Nephron progenitor cell (in vitro differentiated cells): ENCODE results near the gene GNAL.

Experiments
- DNase-seq: peaks from one replicate; pipeline ENCODE4 v3.0.0; 2021
- H3K27ac Mint-ChIP-seq: 2 replicates; pipeline ENCODE4 v1.8.0; 2021; ENCODE audit warnings: mild to moderate bottlenecking, moderate library complexity, mixed read lengths
- H3K27me3 Mint-ChIP-seq: 2 replicates; pipeline ENCODE4 v1.8.0; 2021; ENCODE audit warnings: mild to moderate bottlenecking, low read depth, mixed read lengths; ENCODE audit not compliant: poor library complexity
- H3K36me3 Mint-ChIP-seq: 2 replicates; pipeline ENCODE4 v1.8.0; 2021; ENCODE audit warnings: low read depth, mixed read lengths
- H3K4me1 Mint-ChIP-seq: 2 replicates; pipeline ENCODE4 v1.8.0; 2021; ENCODE audit warnings: mixed read lengths
- H3K4me3 Mint-ChIP-seq: 2 replicates; pipeline ENCODE4 v1.8.0; 2021; ENCODE audit warnings: mild to moderate bottlenecking, moderate library complexity, mixed read lengths
- H3K9me3 Mint-ChIP-seq: 2 replicates; pipeline ENCODE4 v1.8.0; 2021; ENCODE audit warnings: mild to moderate bottlenecking, moderate library complexity, mixed read lengths
- TF ChIP-seq, protein P1 (sequence below): fragments of 200-600 bp; sonication (generic); IDR thresholded peaks from 2 replicates; pipeline ENCODE4 v1.5.0; 2021; ENCODE audit warnings: antibody characterized with exemption

GNAL gene

GRCh38 chr18:11864471-11864870 lies 175.4 kb downstream of the GNAL start:
- Mint-ChIP-seq H3K36me3 (peaks cover 49% of the 10 kb centered on the region), H3K4me3 (no peak overlapping the region), H3K27me3 (no peaks in the 10 kb centered on the region), H3K4me1 (peaks cover 28% of the 10 kb centered on the region), H3K9me3 (no peaks in the 10 kb centered on the region), H3K27ac (peak overlapping the region; percentile 38)
- TF ChIP-seq, protein P1, sequence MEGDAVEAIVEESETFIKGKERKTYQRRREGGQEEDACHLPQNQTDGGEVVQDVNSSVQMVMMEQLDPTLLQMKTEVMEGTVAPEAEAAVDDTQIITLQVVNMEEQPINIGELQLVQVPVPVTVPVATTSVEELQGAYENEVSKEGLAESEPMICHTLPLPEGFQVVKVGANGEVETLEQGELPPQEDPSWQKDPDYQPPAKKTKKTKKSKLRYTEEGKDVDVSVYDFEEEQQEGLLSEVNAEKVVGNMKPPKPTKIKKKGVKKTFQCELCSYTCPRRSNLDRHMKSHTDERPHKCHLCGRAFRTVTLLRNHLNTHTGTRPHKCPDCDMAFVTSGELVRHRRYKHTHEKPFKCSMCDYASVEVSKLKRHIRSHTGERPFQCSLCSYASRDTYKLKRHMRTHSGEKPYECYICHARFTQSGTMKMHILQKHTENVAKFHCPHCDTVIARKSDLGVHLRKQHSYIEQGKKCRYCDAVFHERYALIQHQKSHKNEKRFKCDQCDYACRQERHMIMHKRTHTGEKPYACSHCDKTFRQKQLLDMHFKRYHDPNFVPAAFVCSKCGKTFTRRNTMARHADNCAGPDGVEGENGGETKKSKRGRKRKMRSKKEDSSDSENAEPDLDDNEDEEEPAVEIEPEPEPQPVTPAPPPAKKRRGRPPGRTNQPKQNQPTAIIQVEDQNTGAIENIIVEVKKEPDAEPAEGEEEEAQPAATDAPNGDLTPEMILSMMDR = no peak
- DNase-seq = no peak

GRCh38 chr18:11865071-11865470 lies 176.0 kb downstream of the GNAL start:
- Mint-ChIP-seq H3K4me3 (no peak overlapping the region), H3K9me3 (no peaks in the 10 kb centered on the region), H3K36me3 (peaks cover 50% of the 10 kb centered on the region), H3K27ac (no peak overlapping the region), H3K27me3 (no peaks in the 10 kb centered on the region), H3K4me1 (peaks cover 25% of the 10 kb centered on the region)
- DNase-seq = no peak
- TF ChIP-seq, protein P1 = no peak

- DNase-seq = no peak
- TF ChIP-seq, protein P1 = no peak
- Mint-ChIP-seq H3K9me3 (no peaks in the 10 kb centered on the region), H3K27ac (no peak overlapping the region), H3K4me3 (no peak overlapping the region), H3K36me3 (peaks cover 51% of the 10 kb centered on the region), H3K4me1 (peaks cover 14% of the 10 kb centered on the region), H3K27me3 (no peaks in the 10 kb centered on the region)
Observed at GRCh38 chr18:11866329-11866728, 177.3 kb downstream of the GNAL start.

- H3K36me3 Mint-ChIP-seq = peaks cover 47% of the 10 kb centered on the region
- no peaks in the 10 kb centered on the region for H3K9me3 Mint-ChIP-seq
- H3K27ac Mint-ChIP-seq = no peak overlapping the region
- TF ChIP-seq, protein P1 = no peak
- H3K27me3 Mint-ChIP-seq = no peaks in the 10 kb centered on the region
- no peak for DNase-seq
- H3K4me3 Mint-ChIP-seq = no peak overlapping the region
- H3K4me1 Mint-ChIP-seq = peaks cover 10% of the 10 kb centered on the region
Observed at GRCh38 chr18:11866764-11867163, 177.7 kb downstream of the GNAL start.

GRCh38 chr18:11868230-11868629 lies 179.2 kb downstream of the GNAL start:
- Mint-ChIP-seq H3K4me3 (no peak overlapping the region), H3K36me3 (peaks cover 53% of the 10 kb centered on the region), H3K9me3 (no peaks in the 10 kb centered on the region), H3K27ac (peak overlapping the region; percentile 39), H3K27me3 (no peaks in the 10 kb centered on the region), H3K4me1 (no peaks in the 10 kb centered on the region)
- TF ChIP-seq, protein P1 = no peak
- DNase-seq = no peak

DNA sequence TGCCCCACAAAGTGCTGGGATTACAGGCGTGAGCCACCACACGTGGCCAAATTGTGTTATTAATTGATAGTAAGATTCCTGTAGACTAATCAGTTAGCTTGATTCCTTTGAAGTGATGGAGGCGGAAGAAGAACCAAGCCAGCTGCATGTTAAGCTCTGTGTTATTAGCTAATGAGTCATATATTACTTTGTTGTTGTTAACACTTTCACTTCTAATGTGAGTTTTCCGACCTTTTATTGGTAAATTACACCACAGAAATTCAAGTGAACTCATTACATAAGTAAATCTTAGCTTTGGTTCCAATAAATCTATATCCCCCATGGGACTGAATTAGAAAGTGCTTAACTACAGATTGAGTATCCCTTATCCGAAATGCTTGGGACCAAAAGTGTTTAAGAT lies 182.4 kb downstream of the GNAL start:
- Mint-ChIP-seq H3K4me3 (no peak overlapping the region), H3K36me3 (peaks cover 59% of the 10 kb centered on the region), H3K27ac (no peak overlapping the region), H3K9me3 (peaks cover 15% of the 10 kb centered on the region), H3K27me3 (no peaks in the 10 kb centered on the region), H3K4me1 (no peaks in the 10 kb centered on the region)
- TF ChIP-seq, protein P1 = no peak
- no peak for DNase-seq
